ENCODE results near the gene ORM2. TPM values are rescaled to one million over a fixed set of nuclear protein-coding genes. Genes with fewer than 3 reads are reported as not detected.
A peak's percentile ranks its signal among the peaks of the same experiment; 100 is the strongest.

Gene ORM2
- total and polyA plus RNA-seq, 7 experiments from 2014 or later: not detected

DNA sequence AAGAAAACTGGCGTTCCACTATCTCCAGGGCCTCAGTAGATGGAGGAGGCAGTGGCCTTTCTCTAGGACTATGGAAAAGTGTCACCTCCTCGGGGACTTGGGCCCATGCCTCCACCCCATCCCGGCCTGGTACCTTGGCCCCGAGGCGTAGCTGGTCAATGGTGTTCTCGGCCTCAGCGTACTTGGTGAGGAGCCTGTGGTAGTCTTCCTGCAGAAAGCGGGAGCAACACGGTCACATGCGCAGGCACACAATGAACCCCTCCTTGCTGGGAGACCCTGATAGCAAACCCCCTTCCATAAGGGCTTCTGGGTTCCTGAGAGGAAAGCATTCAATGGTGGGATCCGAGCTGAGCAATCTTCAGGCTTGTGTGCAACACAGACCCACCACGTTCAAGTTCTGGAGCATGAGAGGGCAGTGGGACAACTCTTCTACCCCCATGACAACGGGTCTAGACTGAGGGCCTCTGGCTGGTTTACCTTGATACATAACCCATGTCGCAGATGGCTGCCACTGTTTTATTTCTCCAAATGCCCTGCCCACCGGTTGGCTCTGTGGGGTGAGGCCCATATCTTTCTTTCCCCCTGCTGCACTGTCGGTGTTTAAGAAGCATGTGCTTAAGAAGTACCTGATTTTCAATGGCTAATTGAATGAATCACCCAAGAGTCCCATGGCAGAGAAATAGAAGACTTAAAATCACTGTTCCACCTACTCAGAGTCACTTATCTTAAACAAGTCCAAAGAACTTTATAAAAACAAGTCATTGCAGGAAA, 44.5 kb downstream of the ORM2 start:
- ATAC-seq (no peak), DNase-seq (no peak)
- Histone ChIP-seq H3K4me1 (ENCODE audit: control insufficient read depth in 2 of 2, insufficient read depth in 2 of 2, low read length in 2 of 2) (peaks cover 92 to 96% of the 10 kb centered on the region in 2 donors), H3K27me3 (ENCODE audit: control insufficient read depth in 2 of 2, insufficient read depth in 2 of 2, low read length in 2 of 2) (no peaks in the 10 kb centered on the region), H3K4me3 (ENCODE audit: low read length) (peak overlapping the region; percentile 15), H3K27ac (ENCODE audit: low read depth, low read length) (peak overlapping the region; percentile 70), H3K9me3 (ENCODE audit: control insufficient read depth in 2 of 3, low read length in 3 of 3) (no peaks in the 10 kb centered on the region), H3K36me3 (ENCODE audit: control insufficient read depth in 2 of 3, insufficient read depth in 3 of 3, low read length in 3 of 3) (peaks cover 32 to 61% (median 33%) of the 10 kb centered on the region in 3 experiments)
- H3K9me3 Mint-ChIP-seq: no peaks in the 10 kb centered on the region
- POLR2A ChIA-PET: interaction anchor here (0.6 to 33.8 kb wide), 9 partner anchors 11 to 1995 kb away, joined by 3 to 978 read pairs (median 6); partner anchors contain the start of genes AKNA and ATP6V1G1
- no peaks in the 10 kb centered on the region for H3K27me3 Mint-ChIP-seq
- intact Hi-C loops (cut with micrococcal nuclease): loop anchor here (1.0 kb wide), 5 partner anchors 11 to 35 kb away; no protein-coding TSS in a partner anchor
- peaks cover 14 to 66% (median 57%) of the 10 kb centered on the region in 5 donors for H3K36me3 Mint-ChIP-seq
- CTCF ChIA-PET: interaction anchor here (0.8 to 3.3 kb wide), 4 partner anchors 10 to 27 kb away, joined by 3 to 54 read pairs (median 8); partner anchors contain the start of gene AKNA
- peaks cover 62 to 97% (median 87%) of the 10 kb centered on the region in 7 donors for H3K4me1 Mint-ChIP-seq
- H3K4me3 Mint-ChIP-seq: peak overlapping the region; percentile 6 to 98 (median 62)
- H3K27ac Mint-ChIP-seq: peak overlapping the region; percentile 81 to 100 (median 93)

DNA sequence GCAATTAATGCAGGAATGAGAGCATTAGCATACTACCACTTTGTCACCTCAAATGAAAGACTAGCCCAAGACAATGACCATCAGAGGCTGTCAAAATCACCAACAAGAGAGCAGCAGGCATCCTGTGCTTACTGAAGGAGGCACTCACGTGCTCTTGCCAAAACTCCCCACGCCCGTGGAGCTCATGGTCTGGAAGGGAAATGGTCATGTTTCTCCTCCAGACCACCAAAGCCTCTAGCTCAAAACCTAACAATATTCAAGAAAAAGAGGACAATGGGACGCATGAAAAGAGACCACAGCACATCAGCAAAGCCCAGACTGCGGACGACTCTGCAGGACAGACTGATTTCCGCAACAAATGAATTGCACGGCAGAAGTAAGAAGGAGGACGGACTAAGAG, 45.3 kb downstream of the ORM2 start:
- Mint-ChIP-seq H3K4me3 (peak overlapping the region; percentile 6 to 98 (median 63)), H3K9me3 (no peaks in the 10 kb centered on the region), H3K27ac (peak overlapping the region; percentile 81 to 100 (median 93)), H3K27me3 (no peaks in the 10 kb centered on the region), H3K4me1 (peaks cover 56 to 97% (median 89%) of the 10 kb centered on the region in 7 donors), H3K36me3 (peaks cover 8 to 64% (median 51%) of the 10 kb centered on the region in 5 donors)
- ChIA-PET CTCF (no interaction called here), POLR2A (interaction anchor here (33.2 to 33.8 kb wide), 2 partner anchors 16 kb away, joined by 978 read pairs; partner anchors contain the start of gene AKNA)
- ATAC-seq: no peak
- intact Hi-C loops (cut with micrococcal nuclease): no loop called here
- Histone ChIP-seq H3K27me3 (ENCODE audit: control insufficient read depth in 2 of 2, insufficient read depth in 2 of 2, low read length in 2 of 2) (no peaks in the 10 kb centered on the region), H3K4me3 (ENCODE audit: low read length) (peak overlapping the region; percentile 11), H3K4me1 (ENCODE audit: control insufficient read depth in 2 of 2, insufficient read depth in 2 of 2, low read length in 2 of 2) (peaks cover 92 to 96% of the 10 kb centered on the region in 2 donors), H3K36me3 (ENCODE audit: control insufficient read depth in 2 of 3, insufficient read depth in 3 of 3, low read length in 3 of 3) (peaks cover 38 to 61% (median 41%) of the 10 kb centered on the region in 3 experiments), H3K9me3 (ENCODE audit: control insufficient read depth in 2 of 3, low read length in 3 of 3) (no peaks in the 10 kb centered on the region), H3K27ac (ENCODE audit: low read depth, low read length) (peak overlapping the region; percentile 70)
- DNase-seq: no peak

DNA sequence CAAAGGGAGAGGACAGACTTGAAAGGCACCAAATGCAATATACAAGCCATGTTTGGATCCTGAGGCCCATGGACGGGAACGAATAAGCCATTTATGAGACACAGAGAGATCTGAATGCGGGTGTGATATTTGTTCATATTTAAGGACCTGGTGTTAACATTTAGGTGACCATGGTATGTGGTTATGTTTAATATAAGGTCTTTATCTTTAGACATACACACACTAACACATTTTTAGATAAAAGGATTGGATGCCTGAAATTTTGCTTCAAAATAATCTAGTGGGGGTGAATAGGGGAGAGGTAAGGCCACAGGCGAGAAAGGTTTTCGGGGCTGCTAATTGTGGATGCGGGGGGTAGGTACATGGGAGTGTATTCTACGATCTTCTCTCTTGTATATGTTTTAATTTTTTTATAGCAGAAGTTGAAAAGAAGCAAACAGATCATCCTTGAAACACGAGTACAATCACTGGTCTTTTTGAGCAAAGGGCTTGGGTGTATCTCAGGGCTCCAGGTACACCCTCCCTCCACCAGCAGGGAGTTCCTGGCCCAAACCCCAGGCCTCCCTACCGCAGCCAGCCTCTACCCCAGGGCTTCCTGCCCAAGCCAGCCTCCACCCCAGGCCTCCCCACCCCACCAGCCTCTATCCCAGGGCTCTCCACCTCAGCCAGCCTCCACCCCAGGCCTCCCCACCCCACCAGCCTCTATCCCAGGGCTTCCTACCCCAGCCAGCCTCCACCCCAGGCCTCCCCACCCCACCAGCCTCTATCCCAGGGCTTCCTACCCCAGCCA, 45.9 kb downstream of the ORM2 start:
- DNase-seq (no peak), ATAC-seq (no peak)
- Histone ChIP-seq H3K36me3 (ENCODE audit: control insufficient read depth in 2 of 3, insufficient read depth in 3 of 3, low read length in 3 of 3) (peaks cover 38 to 61% (median 47%) of the 10 kb centered on the region in 3 experiments), H3K27ac (ENCODE audit: low read depth, low read length) (peak overlapping the region; percentile 70), H3K9me3 (ENCODE audit: control insufficient read depth in 2 of 3, low read length in 3 of 3) (no peaks in the 10 kb centered on the region), H3K4me1 (ENCODE audit: control insufficient read depth in 2 of 2, insufficient read depth in 2 of 2, low read length in 2 of 2) (peaks cover 92 to 93% of the 10 kb centered on the region in 2 donors), H3K4me3 (ENCODE audit: low read length) (peak overlapping the region; percentile 11), H3K27me3 (ENCODE audit: control insufficient read depth in 2 of 2, insufficient read depth in 2 of 2, low read length in 2 of 2) (no peaks in the 10 kb centered on the region)
- POLR2A ChIA-PET: interaction anchor here (4.2 to 33.8 kb wide), 3 partner anchors 11 to 17 kb away, joined by 64 to 978 read pairs (median 978); partner anchors contain the start of gene AKNA
- Mint-ChIP-seq H3K4me3 (peak overlapping the region; percentile 6 to 98 (median 63)), H3K36me3 (peaks cover 8 to 68% (median 55%) of the 10 kb centered on the region in 5 donors), H3K27me3 (no peaks in the 10 kb centered on the region), H3K9me3 (no peaks in the 10 kb centered on the region), H3K4me1 (peaks cover 60 to 96% (median 91%) of the 10 kb centered on the region in 7 donors), H3K27ac (peak overlapping the region; percentile 81 to 100 (median 93))
- CTCF ChIA-PET: no interaction called here
- intact Hi-C loops (cut with micrococcal nuclease): no loop called here

DNA sequence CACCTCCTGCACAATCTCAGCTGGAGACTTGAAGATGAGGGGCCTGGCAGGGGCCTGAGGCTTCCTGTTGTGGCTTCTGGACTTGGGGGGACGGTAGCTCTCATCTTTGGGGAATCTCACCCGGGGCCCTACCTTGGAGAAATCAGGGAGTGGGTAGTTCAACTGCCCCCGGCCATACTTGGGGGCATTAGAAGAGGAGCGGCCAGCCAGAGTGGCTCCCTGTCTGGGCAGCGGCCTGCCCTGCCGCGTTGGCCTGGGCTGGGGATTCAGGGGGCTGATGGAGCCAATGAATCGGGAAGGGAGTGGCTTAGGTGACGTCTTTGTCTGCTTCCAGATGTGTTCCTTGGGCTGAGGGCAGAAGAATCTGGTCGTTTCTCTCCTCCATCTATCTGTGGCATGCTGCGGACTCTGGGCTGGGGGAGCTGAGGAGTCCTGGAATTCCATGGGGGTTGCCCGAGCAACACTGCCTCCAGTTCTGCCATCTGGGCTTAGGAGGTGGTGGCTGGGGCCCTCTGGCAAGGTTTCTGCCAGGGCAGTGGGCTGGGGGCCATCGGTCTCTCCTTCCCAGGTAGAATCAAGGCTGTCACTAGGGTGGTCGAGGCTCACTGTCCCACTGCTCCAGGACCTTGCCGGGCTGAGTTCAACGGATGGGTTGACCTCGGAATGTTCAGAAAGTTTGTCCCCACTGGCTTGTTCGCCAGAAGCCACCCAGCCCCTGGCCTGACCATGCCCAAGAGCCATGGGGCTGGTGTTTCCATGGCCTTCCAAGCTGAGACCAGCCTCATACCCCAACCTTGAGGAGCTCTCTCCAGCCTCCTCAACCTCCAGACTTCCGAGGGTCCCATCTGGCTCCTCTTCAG, 47.1 kb downstream of the ORM2 start:
- ChIA-PET CTCF (interaction anchor here (1.0 to 1.3 kb wide), 2 partner anchors 9 to 19 kb away, joined by 3 to 4 read pairs; no protein-coding TSS in a partner anchor), POLR2A (interaction anchor here (2.3 to 33.2 kb wide), 3 partner anchors 10 to 19 kb away, joined by 7 to 978 read pairs (median 64); partner anchors contain the start of gene AKNA)
- no peaks in the 10 kb centered on the region for H3K27me3 ChIP-seq (ENCODE audit: control insufficient read depth in 2 of 2, insufficient read depth in 2 of 2, low read length in 2 of 2)
- Mint-ChIP-seq H3K4me1 (peaks cover 58 to 95% (median 85%) of the 10 kb centered on the region in 7 donors), H3K27me3 (no peaks in the 10 kb centered on the region), H3K9me3 (no peaks in the 10 kb centered on the region), H3K4me3 (peak overlapping the region in 8 of 10 donors; percentile 14 to 93 (median 54)), H3K27ac (peak overlapping the region; percentile 90 to 98 (median 95)), H3K36me3 (peaks cover 8 to 62% (median 53%) of the 10 kb centered on the region in 5 donors)
- peaks cover 88 to 92% of the 10 kb centered on the region in 2 donors for H3K4me1 ChIP-seq (ENCODE audit: control insufficient read depth in 2 of 2, insufficient read depth in 2 of 2, low read length in 2 of 2)
- no peak overlapping the region for H3K4me3 ChIP-seq (ENCODE audit: low read length)
- DNase-seq: no peak
- no peaks in the 10 kb centered on the region for H3K9me3 ChIP-seq (ENCODE audit: control insufficient read depth in 2 of 3, low read length in 3 of 3)
- H3K36me3 ChIP-seq (ENCODE audit: control insufficient read depth in 2 of 3, insufficient read depth in 3 of 3, low read length in 3 of 3): peaks cover 38 to 62% (median 47%) of the 10 kb centered on the region in 3 experiments
- intact Hi-C loops (cut with micrococcal nuclease): no loop called here
- ATAC-seq: no peak
- H3K27ac ChIP-seq (ENCODE audit: low read depth, low read length): peak overlapping the region; percentile 67

DNA sequence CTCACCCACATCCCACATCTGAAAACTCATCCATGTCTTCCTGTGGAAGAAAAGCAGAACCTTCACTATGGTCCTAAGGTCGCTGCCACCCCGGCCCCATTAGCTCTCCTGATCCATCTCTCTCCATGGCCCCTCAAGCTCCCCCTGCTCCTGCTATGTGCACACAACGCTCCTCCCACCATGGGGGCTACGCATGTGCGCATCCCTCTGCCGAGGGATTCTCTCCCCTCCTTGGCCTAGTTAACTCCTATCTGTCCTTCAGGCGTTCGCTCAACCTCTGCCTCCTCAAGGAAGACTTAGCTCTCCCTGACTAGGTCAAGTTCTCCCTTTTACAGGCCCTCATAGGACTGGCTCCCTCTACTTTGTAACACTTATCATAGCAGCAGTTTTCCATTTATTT, 48.3 kb downstream of the ORM2 start:
- DNase-seq (no peak), ATAC-seq (no peak)
- intact Hi-C loops (cut with micrococcal nuclease): no loop called here
- H3K27me3 Mint-ChIP-seq: no peaks in the 10 kb centered on the region
- H3K36me3 ChIP-seq (ENCODE audit: control insufficient read depth in 2 of 3, insufficient read depth in 3 of 3, low read length in 3 of 3): peaks cover 38 to 65% (median 47%) of the 10 kb centered on the region in 3 experiments
- peaks cover 8 to 65% (median 56%) of the 10 kb centered on the region in 5 donors for H3K36me3 Mint-ChIP-seq
- CTCF ChIA-PET: interaction anchor here (1.0 to 1.3 kb wide), 2 partner anchors 8 to 18 kb away, joined by 3 to 4 read pairs; no protein-coding TSS in a partner anchor
- peak overlapping the region; percentile 90 to 98 (median 95) for H3K27ac Mint-ChIP-seq
- H3K4me3 ChIP-seq (ENCODE audit: low read length): no peak overlapping the region
- peaks cover 66 to 95% (median 85%) of the 10 kb centered on the region in 7 donors for H3K4me1 Mint-ChIP-seq
- no peaks in the 10 kb centered on the region for H3K27me3 ChIP-seq (ENCODE audit: control insufficient read depth in 2 of 2, insufficient read depth in 2 of 2, low read length in 2 of 2)
- H3K9me3 ChIP-seq (ENCODE audit: control insufficient read depth in 2 of 3, low read length in 3 of 3): no peaks in the 10 kb centered on the region
- peak overlapping the region; percentile 42 to 93 (median 66) for H3K4me3 Mint-ChIP-seq
- POLR2A ChIA-PET: interaction anchor here (0.5 to 33.2 kb wide), 5 partner anchors 9 to 509 kb away, joined by 3 to 978 read pairs (median 7); partner anchors contain the start of gene AKNA
- H3K9me3 Mint-ChIP-seq: no peaks in the 10 kb centered on the region
- H3K4me1 ChIP-seq (ENCODE audit: control insufficient read depth in 2 of 2, insufficient read depth in 2 of 2, low read length in 2 of 2): peaks cover 89 to 93% of the 10 kb centered on the region in 2 donors
- peak overlapping the region; percentile 67 for H3K27ac ChIP-seq (ENCODE audit: low read depth, low read length)

All from naive thymus-derived CD4-positive, alpha-beta T cell (primary cell).